Measurements from ENCODE around the gene GFRA1. TPM values are rescaled to one million over a fixed set of nuclear protein-coding genes. Genes with fewer than 3 reads are reported as not detected.

Gene GFRA1
- polyA plus RNA-seq, 2 of the 4 experiments (the other 2 are of a cell fraction), result 4.0 to 9.5 TPM

DNA sequence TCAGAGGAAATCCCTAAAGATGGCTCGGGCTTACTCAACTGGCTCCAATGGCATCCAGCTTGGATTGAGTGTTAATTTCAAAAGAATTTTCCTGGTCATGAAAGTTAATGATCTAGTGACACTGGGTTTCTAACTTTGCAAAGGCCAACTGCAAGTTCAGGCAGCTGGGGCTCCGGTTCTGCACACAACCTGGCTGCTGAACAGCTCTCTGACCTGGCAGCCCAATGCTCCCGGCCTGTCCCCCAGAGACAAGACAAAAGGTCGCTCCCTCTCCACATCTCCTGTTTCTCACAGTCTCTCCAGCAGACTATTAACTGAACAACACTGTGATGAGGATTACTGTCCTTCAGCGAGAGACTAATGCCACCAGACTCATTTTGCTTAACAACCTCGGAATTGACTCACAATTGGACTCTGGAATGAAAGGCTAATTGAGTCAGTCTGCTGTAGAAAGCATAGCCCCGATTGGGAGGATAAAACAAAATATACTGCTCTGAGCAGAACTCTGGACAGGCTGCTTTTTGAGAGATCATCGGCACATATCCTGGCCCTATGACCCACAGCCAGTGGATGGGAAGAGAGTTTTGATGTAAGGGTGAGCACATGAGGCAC lies 174.5 kb downstream of the GFRA1 start:
- TF ChIP-seq E2F6 (IDR thresholded peaks at IDR 0.05; ENCODE audit: borderline replicate concordance, low read depth) (no peak), FOSL2 (IDR thresholded peaks at IDR 0.05) (no peak), FOSL2 (CRISPR knock-in tag; IDR thresholded peaks at IDR 0.05) (no peak), HOXB13 (CRISPR knock-in tag; IDR thresholded peaks at IDR 0.05; ENCODE audit: low read depth) (no peak), POLR2AphosphoS2 (conservative IDR thresholded peaks at IDR 0.05; ENCODE audit: low read length) (no peak), CHD2 (IDR thresholded peaks at IDR 0.05; ENCODE audit: low read length, partially characterized antibody) (no peak), GATA3 (IDR thresholded peaks at IDR 0.05; ENCODE audit: borderline replicate concordance) (no peak), HEYL (CRISPR knock-in tag; IDR thresholded peaks at IDR 0.05) (no peak), RFX5 (IDR thresholded peaks at IDR 0.05) (no peak), RARB (CRISPR knock-in tag; IDR thresholded peaks at IDR 0.05) (no peak), RNF2 (IDR thresholded peaks at IDR 0.05; ENCODE audit: borderline replicate concordance, low read depth) (no peak), MAFK (IDR thresholded peaks at IDR 0.05; ENCODE audit: partially characterized antibody) (no peak), ZFP36 (IDR thresholded peaks at IDR 0.05; ENCODE audit: borderline replicate concordance, partially characterized antibody) (no peak), MAX (IDR thresholded peaks at IDR 0.05) (no peak)
- TF ChIP-seq, protein P1, sequence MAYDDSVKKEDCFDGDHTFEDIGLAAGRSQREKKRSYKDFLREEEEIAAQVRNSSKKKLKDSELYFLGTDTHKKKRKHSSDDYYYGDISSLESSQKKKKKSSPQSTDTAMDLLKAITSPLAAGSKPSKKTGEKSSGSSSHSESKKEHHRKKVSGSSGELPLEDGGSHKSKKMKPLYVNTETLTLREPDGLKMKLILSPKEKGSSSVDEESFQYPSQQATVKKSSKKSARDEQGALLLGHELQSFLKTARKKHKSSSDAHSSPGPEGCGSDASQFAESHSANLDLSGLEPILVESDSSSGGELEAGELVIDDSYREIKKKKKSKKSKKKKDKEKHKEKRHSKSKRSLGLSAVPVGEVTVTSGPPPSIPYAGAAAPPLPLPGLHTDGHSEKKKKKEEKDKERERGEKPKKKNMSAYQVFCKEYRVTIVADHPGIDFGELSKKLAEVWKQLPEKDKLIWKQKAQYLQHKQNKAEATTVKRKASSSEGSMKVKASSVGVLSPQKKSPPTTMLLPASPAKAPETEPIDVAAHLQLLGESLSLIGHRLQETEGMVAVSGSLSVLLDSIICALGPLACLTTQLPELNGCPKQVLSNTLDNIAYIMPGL (CRISPR knock-in tag; IDR thresholded peaks at IDR 0.05; ENCODE audit: borderline replicate concordance), result no peak
- TF ChIP-seq, protein P2, sequence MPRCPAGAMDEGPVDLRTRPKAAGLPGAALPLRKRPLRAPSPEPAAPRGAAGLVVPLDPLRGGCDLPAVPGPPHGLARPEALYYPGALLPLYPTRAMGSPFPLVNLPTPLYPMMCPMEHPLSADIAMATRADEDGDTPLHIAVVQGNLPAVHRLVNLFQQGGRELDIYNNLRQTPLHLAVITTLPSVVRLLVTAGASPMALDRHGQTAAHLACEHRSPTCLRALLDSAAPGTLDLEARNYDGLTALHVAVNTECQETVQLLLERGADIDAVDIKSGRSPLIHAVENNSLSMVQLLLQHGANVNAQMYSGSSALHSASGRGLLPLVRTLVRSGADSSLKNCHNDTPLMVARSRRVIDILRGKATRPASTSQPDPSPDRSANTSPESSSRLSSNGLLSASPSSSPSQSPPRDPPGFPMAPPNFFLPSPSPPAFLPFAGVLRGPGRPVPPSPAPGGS (IDR thresholded peaks at IDR 0.05), result no peak
- Histone ChIP-seq H3K4me3 (no peak overlapping the region), H3K27ac (no peak overlapping the region), H3K4me2 (no peak overlapping the region), H3K4me1 (no peaks in the 10 kb centered on the region), H3K9me3 (no peaks in the 10 kb centered on the region)
- ChIA-PET POLR2A (no interaction called here), CTCF (no interaction called here)
- WGBS (ENCODE audit: missing lambda C conversion rate), result 47% methylated on average over 8 of the region's 8 CpGs
- DNase-seq (ENCODE audit: low read depth in 1 of 2, low spot score in 1 of 2), result no peak
- no peak for ATAC-seq
- FAIRE-seq, result no peak

DNA sequence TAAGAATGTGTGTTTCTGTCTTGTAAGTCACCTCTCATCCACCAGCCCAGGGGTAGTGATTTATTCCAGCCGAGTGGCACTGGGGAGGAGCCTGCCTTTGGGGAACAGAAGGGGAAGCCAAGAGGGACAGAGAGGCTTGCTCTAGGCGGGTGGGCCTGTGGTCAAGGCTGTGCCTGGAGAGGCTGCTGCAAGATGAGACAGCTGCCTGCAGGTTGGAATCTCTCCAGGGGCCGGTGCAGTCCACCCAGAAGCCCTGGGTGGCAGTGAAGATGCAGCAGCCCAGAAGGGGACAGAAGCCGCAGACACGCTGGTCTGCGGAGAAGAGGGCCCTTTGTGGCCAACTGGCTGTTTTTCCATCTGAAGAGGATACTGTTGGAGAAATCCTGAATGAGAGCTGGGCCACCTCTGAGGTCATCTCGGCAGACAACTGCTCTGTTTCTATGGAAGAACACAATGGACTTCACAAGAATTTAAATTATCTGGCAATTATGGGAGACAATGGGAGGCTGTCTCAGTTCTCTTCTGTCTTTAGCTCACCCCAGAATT lies 175.7 kb downstream of the GFRA1 start:
- no peak overlapping the region for H3K4me3 ChIP-seq
- CTCF ChIA-PET, result no interaction called here
- H3K27ac ChIP-seq, result no peak overlapping the region
- POLR2A ChIA-PET, result no interaction called here
- no peak for FAIRE-seq
- no peak overlapping the region for H3K4me2 ChIP-seq
- DNase-seq (ENCODE audit: low read depth in 1 of 2, low spot score in 1 of 2), result no peak
- H3K4me1 ChIP-seq, result no peaks in the 10 kb centered on the region
- WGBS (ENCODE audit: missing lambda C conversion rate), result 45% methylated on average over 7 of the region's 7 CpGs
- H3K9me3 ChIP-seq, result no peaks in the 10 kb centered on the region
- no peak for ATAC-seq
- no peak for TF ChIP-seq MAZ (IDR thresholded peaks at IDR 0.05; ENCODE audit: borderline replicate concordance, low read depth, low read length)
- TF ChIP-seq HOXB13 (CRISPR knock-in tag; IDR thresholded peaks at IDR 0.05; ENCODE audit: low read depth), result no peak
- TF ChIP-seq HDAC2 (IDR thresholded peaks at IDR 0.05), result no peak
- TF ChIP-seq JUNB (IDR thresholded peaks at IDR 0.05), result no peak
- no peak for TF ChIP-seq POLR2A (IDR thresholded peaks at IDR 0.05; ENCODE audit: low read length)
- no peak for TF ChIP-seq USF2 (IDR thresholded peaks at IDR 0.05)
- no peak for TF ChIP-seq HOXA7 (CRISPR knock-in tag; IDR thresholded peaks at IDR 0.05)
- TF ChIP-seq EHF (CRISPR knock-in tag; IDR thresholded peaks at IDR 0.05), result no peak
- TF ChIP-seq RARB (CRISPR knock-in tag; IDR thresholded peaks at IDR 0.05), result no peak
